ENCODE results near the gene AFDN.

The AFDN gene

DNA sequence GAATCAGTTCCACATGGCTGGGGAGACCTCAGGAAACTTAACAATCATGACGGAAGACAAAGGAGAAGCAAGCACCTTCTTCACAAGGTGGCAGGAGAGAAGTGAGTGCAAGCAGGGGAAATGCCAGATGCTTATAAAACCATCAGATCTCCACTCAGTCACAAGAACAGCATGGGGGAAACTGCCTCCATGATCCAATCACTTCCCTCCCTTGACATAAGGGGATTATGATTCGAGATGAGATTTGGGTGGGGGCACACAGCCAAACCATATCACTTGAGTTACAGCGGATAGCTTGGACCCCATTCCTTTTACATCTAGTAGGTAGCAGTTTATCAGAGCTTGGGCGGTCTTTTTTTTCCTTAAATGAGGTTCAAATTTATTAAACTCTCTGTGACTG is 19.1 kb downstream of the AFDN start:
- DNase-seq: peak; percentile 97

DNA sequence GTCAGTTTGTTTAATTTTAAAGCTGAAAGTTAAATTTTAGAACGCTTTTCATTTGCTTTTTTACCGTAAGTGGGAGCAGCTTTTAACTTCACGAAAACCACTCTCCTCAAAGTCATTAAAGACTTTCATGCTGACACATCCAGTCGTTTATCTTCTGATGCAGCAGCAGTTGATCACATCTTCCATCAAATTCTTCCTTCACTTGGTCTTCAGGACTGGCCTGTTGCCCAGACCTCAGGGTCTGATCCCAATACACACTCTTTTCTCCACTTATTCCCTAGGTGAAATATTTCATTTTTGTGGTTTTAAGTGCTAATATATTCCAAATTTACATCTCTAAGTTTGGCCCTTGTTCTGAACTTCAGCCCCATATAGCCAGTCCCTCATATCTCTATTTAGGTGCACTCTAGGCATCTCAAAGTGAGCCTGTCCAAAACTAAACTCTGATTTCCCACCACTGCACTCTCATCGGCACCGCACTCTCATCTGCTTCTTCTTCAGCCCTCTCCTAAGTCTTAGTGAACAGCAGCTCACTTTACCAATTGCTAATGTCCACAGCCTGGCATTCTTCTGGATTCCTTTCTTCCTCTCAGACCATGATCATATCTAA is 20.4 kb downstream of the AFDN start:
- no peak for DNase-seq

DNA sequence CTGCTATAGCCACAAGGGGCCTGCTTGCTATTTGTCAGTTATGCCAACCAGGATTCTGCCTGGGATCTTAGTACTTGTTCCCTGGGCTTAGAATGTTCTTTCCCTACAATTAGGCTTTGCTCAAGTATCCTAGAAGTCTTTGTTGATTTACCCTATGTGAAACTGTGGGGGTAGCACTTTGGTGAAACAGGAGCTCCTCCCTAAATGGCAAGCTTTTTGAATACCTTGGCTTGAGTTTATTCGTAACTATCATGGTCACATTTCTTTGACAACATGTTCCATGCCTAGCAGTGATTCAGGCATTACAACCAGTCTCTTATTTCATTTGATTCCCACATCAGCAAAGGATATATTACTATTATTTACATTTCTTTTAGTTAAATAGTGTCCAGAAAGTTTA is 21.2 kb downstream of the AFDN start:
- no peak for DNase-seq

GRCh38 chr6:167848783-167849182 is 22.1 kb downstream of the AFDN start:
- DNase-seq: no peak

GRCh38 chr6:167849846-167850459 is 23.2 kb downstream of the AFDN start:
- no peak for DNase-seq

DNA sequence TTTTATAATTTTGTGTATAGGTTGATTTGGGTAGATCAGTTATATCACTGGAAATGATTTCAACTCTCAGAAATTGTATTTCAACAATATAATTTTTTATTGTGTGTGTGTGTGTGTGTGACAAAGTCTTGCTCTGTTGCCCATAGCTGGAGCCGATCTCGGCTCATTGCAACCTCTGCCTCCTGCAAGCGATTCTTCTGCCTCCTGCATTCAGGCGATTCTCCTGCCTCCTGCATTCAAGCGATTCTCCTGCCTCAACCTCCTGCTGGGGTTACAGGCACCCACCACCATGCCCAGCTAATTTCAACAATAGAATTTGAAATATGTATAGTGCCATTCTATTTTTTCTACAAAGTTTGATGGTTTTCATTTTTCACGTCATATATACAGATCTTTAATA is 24.1 kb downstream of the AFDN start:
- no peak for DNase-seq

- peak; percentile 43 for DNase-seq
Observed at GRCh38 chr6:167851370-167851952, 24.8 kb downstream of the AFDN start.

DNA sequence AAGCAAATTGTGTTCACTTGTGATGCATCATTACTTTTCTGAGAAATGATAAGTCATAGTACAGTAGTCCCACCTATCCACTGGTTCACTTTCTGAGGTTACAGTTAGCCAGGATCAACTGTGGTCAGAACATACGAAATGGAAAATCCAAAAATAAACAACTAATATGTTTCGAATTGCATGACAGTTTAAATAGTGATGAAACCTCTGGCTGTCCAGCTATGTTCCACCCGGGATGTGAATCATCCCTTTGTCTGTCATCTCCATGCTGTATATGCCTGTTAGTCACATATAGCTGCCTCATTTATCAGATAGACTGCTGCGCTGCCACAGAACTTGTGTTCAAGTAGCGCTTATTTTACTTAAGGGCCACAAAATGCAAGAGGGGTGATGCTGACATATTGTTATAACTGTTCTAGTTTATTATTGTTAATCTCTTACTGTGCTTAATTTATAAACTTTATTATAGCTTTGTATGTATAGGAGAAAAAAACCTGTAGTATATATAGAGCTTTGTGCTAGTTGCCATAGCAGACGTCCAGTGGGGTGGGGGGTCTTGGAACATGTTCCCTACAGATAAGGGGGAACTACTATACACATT is 29.2 kb downstream of the AFDN start:
- no peak for DNase-seq

DNA sequence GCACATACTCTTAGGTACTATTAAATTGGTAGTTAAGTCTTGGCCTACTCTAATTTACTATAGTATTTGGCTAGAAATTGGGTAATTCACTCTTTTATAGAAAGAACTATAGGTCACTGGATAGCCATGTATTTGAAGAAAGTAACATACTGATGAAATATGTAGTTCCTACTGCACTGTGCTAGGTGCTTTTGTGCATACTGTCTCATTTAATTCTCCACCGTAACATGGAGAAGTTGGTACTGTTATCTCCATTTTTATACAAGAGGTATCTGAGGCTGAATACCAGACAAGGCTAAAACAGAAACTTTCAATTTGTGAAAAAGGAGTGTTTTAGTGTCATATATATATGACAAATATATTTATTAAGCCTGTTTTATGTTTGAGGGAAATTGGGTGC is 29.8 kb downstream of the AFDN start:
- no peak for DNase-seq

DNA sequence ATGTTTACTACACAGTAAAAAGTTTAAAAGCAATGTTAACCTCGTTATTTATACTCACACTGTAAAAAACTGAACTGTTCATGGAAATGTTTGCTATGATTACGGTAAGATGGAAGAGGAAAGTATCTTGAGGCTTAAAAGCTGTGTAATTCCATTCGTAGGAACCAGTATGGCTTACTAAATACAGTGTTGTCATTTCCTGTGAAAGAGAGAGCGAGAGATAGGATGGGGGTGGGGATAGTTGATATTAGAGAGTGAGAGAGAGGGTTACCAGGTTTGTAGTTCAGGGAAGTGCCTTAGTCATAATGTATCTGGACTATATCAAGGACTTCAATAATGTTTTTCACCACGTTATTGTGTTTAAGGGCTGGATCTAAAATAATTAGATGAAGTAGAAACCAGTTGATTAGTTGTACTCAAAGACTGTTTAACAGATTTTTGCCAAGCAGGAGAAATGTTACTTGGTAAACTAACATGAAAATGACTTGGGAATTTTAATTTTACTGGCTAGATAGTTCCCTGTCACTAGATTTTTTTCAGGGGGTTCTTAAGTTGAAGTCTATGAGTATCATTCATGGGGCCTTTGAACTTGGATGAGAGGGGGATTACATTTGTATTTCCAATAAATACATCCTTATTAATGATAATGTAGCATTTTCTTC is 30.4 kb downstream of the AFDN start:
- DNase-seq: no peak

DNA sequence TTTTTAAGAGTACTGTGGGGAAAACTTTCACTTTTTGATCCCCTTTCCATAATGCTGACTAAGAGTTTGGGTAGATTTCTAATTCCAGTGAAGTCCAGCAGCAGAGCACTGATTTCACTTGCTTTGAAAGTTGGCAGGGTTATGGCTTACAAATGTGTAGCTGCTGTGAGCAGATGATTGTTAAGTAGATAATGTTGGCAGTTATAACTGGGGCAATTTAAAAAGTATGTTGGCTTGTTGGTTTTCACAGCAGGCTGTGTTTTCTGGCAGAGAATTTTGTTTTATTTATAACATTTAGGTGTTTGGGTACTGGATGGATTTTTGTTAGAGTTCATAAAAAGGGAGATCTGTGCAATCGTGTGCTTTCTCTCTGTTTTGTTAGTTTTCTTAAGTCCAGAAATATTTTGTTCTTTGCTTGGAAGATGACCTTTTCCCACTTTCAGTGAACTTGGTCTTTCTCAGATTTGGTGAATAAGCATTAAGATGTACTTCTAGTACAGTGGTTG is 31.4 kb downstream of the AFDN start:
- no peak for DNase-seq

GRCh38 chr6:167858842-167859664 is 32.3 kb downstream of the AFDN start:
- DNase-seq: no peak

DNA sequence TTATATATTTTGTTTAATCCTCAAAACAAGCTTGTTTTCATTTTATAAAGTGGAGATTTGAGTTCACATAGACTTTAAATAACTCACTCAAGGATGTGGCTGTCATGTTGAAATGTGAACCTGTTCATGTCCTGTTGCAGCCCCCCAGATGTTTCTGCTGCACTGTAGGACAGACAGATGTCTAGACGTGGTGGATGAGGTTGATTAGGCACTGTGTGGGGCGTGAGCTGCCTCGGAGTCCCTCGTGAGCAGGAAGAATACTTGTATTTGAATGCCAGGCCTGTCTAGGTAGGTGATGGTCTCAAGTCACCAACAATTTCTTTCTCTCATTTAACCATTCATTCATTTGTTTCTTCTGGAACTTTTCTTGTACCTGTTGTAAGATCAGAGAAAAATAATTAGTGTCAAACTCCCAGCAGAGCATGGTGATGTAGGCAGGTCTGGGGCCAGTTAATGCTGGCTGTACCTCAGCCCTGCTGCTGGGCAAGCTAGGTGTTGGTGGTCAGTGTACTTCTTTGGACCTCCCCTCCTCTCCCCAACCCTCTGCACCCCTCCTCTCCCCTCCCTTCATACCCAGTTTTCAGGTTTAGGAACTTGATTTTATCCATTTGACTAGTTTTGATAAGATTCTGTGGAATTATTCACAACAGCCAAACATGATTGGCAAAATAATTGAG is 34.0 kb downstream of the AFDN start:
- DNase-seq: no peak

DNA sequence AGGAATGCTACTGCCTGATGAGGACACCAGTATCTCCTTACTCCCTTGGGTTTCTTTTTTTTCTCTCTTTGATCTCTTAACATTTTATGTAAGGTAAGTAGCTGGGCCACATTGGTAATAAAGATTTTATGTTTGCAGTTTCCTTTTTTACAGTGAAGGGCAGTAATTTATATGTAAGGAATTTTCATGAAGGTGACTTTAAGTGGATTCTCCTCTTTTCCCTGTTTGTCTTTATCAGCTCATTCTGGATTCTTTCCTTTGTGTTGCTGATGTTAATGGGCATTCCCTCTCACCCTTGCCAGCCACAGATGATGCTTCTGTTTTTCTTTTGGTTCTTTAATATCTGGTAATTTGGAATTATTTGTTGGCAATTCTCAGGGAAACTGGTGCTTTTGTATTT is 34.7 kb downstream of the AFDN start:
- DNase-seq: no peak

DNA sequence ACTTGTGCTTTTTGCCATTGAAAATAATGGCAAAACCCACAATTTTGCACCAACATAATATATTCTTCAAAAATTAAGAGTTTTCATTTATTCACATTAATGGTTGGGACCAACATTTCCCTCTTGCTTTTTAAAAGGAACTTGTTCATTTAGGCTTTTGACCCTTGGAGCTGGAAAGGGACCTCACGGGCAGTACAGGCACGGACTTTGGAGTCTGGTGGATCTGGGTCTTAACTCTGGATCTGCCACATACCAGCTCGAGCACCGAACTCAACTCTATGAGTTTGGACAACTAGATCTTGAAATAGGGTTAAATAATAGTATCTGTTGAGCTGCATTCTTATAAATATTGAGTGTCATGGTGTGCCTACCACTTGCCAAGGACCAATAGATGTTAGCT is 37.2 kb downstream of the AFDN start:
- no peak for DNase-seq

GRCh38 chr6:167866642-167867041 is 39.9 kb downstream of the AFDN start:
- no peak for DNase-seq

DNA sequence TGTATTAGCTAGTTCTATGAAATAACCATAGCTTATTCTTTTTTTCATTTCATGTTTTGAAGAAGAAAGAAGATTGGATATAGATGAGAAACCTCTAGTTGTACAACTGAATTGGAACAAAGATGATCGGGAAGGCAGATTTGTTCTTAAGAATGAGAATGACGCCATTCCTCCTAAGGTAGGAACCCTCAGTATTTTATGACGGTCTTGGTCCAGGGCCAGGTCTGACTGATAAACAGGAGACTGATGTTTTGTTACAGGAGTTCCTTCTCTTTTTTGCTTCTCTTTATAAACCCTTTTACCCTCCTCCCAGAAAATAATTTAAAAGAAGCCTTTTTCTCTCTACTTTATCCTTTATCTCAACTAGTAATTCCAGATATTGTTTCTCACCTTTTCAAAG is 43.6 kb downstream of the AFDN start:
- DNase-seq: no peak

DNA sequence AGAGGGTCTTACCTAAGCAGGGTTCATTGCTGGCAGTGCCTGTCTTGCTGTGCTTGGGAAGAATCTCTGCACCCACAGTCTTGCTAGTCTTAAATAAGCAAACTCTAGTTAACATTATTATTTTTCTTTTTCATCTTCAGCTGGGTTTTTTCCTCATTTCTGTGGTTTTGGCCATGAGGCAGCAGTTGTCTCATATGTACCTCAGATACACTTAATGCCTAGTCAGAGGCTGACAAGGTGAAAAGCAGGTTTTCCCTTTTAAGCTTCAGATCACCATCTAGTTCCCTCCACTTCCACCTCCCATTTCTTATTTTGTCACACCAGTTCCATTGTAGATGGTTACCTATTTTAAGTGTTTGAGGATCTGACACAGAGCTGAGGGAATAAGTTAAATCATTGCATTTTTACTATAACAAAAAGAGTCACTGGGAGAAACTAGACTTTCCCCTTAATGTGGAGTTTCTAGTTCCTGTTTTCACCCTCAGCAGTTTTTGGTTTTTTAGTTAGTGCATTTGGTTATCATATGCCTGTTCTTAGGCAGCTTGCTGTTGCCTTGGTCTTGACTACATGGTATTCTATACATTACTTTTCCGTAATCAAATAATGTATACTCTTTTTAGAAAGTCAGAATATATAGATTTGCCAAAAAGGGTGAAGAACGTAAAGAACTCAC is 46.0 kb downstream of the AFDN start:
- no peak for DNase-seq

GRCh38 chr6:167877994-167878779 is 51.5 kb downstream of the AFDN start:
- no peak for DNase-seq

DNA sequence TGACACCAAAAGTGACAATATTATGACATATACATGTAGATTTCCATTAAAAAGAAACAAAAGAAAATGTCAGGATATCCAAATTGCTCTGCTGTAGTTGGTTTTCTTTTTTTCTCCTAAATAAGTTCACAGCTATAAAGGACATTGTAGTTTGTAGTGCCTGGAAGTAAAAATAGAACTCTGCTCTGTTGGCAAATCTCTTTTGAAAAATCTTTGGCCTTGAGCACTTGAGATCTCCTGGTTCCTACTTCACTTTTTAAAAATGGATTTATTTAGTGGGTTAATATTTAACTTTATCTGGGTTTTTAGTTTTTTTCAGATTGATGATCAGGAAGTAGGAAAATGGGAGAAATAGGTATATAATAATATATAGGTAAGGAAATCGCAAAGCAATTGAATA is 52.9 kb downstream of the AFDN start:
- no peak for DNase-seq

DNA sequence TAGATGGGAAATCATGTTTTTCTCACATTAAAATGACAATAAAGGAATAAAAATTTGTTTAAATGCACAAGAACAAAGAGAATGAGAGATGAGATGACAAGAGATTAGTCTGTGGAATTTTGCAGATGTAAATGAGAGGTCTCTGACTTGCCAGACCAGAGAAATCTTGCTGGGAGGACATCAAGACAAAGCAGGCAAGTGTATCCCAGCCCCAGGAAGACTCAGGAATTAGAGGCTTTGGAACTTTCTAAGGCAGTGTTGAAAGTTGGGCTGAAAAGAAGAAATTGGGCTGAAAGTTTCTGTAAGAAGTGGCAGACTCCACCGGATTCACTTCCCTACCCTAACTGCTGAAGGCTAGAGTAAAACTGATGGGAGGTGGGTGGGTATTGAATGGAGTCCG is 54.6 kb downstream of the AFDN start:
- DNase-seq: no peak
